Lung (tissue), 12 donors: ENCODE results near the gene RASA3. TPM values are rescaled to one million over a fixed set of nuclear protein-coding genes. Genes with fewer than 3 reads are reported as not detected.

Source experiments
- ATAC-seq: fragments of 200-7000 bp; cut with Tn5 transposase; one replicate; pipeline ENCODE4 v1.9.1; 2020; ENCODE audit warnings: moderate number of reproducible peaks; ENCODE audit not compliant: insufficient read depth, low FRiP score
- DNase-seq, 3 donors: peaks; one replicate each; pipeline ENCODE4 v3.0.0-alpha.2; 2013 to 2017
- H3K27ac ChIP-seq, 2 donors: one replicate each; pipeline ENCODE4 v1.5.1; 2013; ENCODE audit warnings: mild to moderate bottlenecking in 2 of 2, moderate library complexity in 2 of 2, control low read depth in 1 of 2, inconsistent platforms in 1 of 2, low read depth in 1 of 2, low read length in 1 of 2
- H3K27me3 ChIP-seq, 3 donors: one replicate each; pipeline ENCODE4 v1.5.1; 2013; ENCODE audit warnings: low read length in 2 of 3; ENCODE audit not compliant: control insufficient read depth in 3 of 3, insufficient read depth in 3 of 3
- H3K36me3 ChIP-seq, 4 donors: one replicate each; pipeline ENCODE4 v1.5.1; 2013; ENCODE audit warnings: low read length in 4 of 4, mild to moderate bottlenecking in 1 of 4, moderate library complexity in 1 of 4; ENCODE audit not compliant: control insufficient read depth in 4 of 4, insufficient read depth in 4 of 4
- H3K4me1 ChIP-seq, 5 donors: one replicate each; pipeline ENCODE4 v1.5.1; 2013; ENCODE audit warnings: low read length in 5 of 5, mild to moderate bottlenecking in 2 of 5, moderate library complexity in 1 of 5; ENCODE audit not compliant: control insufficient read depth in 5 of 5, insufficient read depth in 5 of 5
- H3K4me3 ChIP-seq: one replicate; pipeline ENCODE4 v1.5.1; 2013; ENCODE audit warnings: mild to moderate bottlenecking, control low read depth, moderate library complexity
- H3K9ac ChIP-seq, 2 donors: one replicate each; pipeline ENCODE4 v1.5.1; 2013; ENCODE audit warnings: low read length in 2 of 2, control low read depth in 1 of 2; ENCODE audit not compliant: insufficient read depth in 1 of 2
- H3K9me3 ChIP-seq, 4 donors: one replicate each; pipeline ENCODE4 v1.5.1; 2013; ENCODE audit warnings: low read length in 3 of 4, mild to moderate bottlenecking in 1 of 4, moderate library complexity in 1 of 4; ENCODE audit not compliant: control insufficient read depth in 4 of 4, insufficient read depth in 3 of 4
- CTCF ChIP-seq: IDR thresholded peaks from 2 replicates; pipeline ENCODE4 v1.5.1; 2012; ENCODE audit warnings: mild to moderate bottlenecking; ENCODE audit errors: control extremely low read depth, extremely low read depth
- WGBS, 2 donors: extraction: QIAGEN DNeasy Blood & Tissue Kit; methylation state at CpG; one replicate each; pipeline ENCODE4 v1.1.7; 2013; 5-methylcytosine and 5-hydroxymethylcytosine counted together
- polyA plus RNA-seq, 2 donors: library from polyadenylated mRNA; stranded (reverse); fragments of 200-250 nt; gene quantifications; one replicate each; pipeline ENCODE4 v1.2.1, GENCODE V29; 2013
- total RNA-seq, 2 donors: library from RNA; depleted of rRNA in 1 of 2; stranded (reverse); fragments of >200 nt in 1 of 2; gene quantifications; one replicate each; pipeline ENCODE4 v1.2.1, GENCODE V29; 2014 to 2021
- donor health status: control.
- donor health status: control.
- donor health status: Bipolar disorder and iron deficiency.
- donor health status: healthy.
- donor health status: DM: yes; HTN: yes; CAD: no.

RASA3 gene
- total and polyA plus RNA-seq, 4 donors: 7.4 to 22.8 (median 16.2) TPM

- no peak for ATAC-seq
- no peaks in the 10 kb centered on the region for H3K27me3 ChIP-seq
- DNase-seq: no peak
- no peak overlapping the region for H3K4me3 ChIP-seq
- H3K9ac ChIP-seq: no peak overlapping the region
- 92 to 94% methylated on average over 3 of the region's 3 CpGs for WGBS, 2 donors
- no peak overlapping the region for H3K27ac ChIP-seq
- peaks cover 0 to 2% (median 0%) of the 10 kb centered on the region in 5 donors for H3K4me1 ChIP-seq
- H3K36me3 ChIP-seq: no peaks in the 10 kb centered on the region
- H3K9me3 ChIP-seq: peaks cover 0 to 7% (median 1%) of the 10 kb centered on the region in 4 donors
- TF ChIP-seq CTCF: no peak
Observed at GRCh38 chr13:114092468-114092867, 40.0 kb downstream of the RASA3 start.

GRCh38 chr13:114090476-114090875 is 41.9 kb downstream of the RASA3 start:
- WGBS, 2 donors: 68 to 83% methylated on average over 11 of the region's 11 CpGs
- H3K9ac ChIP-seq: no peak overlapping the region
- DNase-seq (peak in 1 of 3 donors; percentile 5), ATAC-seq (no peak)
- H3K9me3 ChIP-seq: peaks cover 0 to 7% (median 1%) of the 10 kb centered on the region in 4 donors
- no peak overlapping the region for H3K4me3 ChIP-seq
- H3K36me3 ChIP-seq: no peaks in the 10 kb centered on the region
- H3K27ac ChIP-seq: no peak overlapping the region
- peaks cover 0 to 2% (median 0%) of the 10 kb centered on the region in 5 donors for H3K4me1 ChIP-seq
- H3K27me3 ChIP-seq: no peaks in the 10 kb centered on the region
- no peak for TF ChIP-seq CTCF

GRCh38 chr13:114089751-114090400 is 42.5 kb downstream of the RASA3 start:
- no peak for TF ChIP-seq CTCF
- no peak for ATAC-seq

More at GRCh38 chr13:114089751-114090400, 42.5 kb downstream of the RASA3 start:
- no peaks in the 10 kb centered on the region for H3K27me3 ChIP-seq
- no peak overlapping the region for H3K9ac ChIP-seq
- H3K27ac ChIP-seq: no peak overlapping the region
- peaks cover 0 to 7% (median 1%) of the 10 kb centered on the region in 4 donors for H3K9me3 ChIP-seq
- no peak overlapping the region for H3K4me3 ChIP-seq
- DNase-seq: peak in 1 of 3 donors; percentile 2
- H3K36me3 ChIP-seq: no peaks in the 10 kb centered on the region
- 92 to 94% methylated on average over 25 of the region's 25 CpGs for WGBS, 2 donors
- peaks cover 0 to 2% (median 0%) of the 10 kb centered on the region in 5 donors for H3K4me1 ChIP-seq
